Measurements from ENCODE around the gene CLEC20A. TPM values are rescaled to one million over a fixed set of nuclear protein-coding genes. Genes with fewer than 3 reads are reported as not detected.

Gene CLEC20A
- total RNA-seq, 2 donors from 2014 or later = 0.48 TPM; not detected in 1

DNA sequence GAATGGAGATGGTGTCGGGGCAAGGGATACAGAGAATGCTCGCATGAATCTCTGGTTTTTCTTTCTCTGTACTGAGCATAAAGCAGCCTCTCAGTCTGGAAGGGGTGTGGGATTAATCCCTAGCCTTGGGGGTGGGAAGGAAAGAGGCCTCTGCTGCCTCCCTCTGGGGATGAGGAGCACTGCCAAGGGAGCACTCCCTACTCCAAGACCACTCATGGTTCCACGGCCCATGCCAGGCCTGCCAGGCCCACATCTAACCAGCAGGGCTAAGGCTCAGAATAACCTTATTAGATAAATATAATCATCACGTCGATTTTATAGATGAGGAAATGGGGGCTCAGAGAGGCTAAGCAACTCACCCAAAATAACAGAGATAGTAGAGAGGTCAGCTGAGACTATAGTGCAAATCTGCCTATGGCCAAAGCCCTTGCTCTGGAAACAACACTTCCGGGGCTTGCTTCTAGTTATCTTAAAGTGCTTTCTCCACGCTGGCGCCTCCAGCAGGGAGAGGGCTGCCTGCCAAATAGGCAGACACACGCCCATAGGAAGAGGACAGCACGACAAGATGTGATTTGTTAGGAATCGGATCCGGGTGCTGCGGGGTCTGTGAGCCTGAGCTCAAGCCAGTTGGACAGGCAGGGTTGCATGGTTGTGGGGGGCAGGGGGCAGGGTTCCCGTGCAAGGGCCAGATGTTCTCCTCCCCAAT lies 16.7 kb upstream of the CLEC20A start:
- peak overlapping the region in 1 of 2 donors; percentile 45 for H3K27ac ChIP-seq
- DNase-seq (ENCODE audit: low spot score) = no peak

DNA sequence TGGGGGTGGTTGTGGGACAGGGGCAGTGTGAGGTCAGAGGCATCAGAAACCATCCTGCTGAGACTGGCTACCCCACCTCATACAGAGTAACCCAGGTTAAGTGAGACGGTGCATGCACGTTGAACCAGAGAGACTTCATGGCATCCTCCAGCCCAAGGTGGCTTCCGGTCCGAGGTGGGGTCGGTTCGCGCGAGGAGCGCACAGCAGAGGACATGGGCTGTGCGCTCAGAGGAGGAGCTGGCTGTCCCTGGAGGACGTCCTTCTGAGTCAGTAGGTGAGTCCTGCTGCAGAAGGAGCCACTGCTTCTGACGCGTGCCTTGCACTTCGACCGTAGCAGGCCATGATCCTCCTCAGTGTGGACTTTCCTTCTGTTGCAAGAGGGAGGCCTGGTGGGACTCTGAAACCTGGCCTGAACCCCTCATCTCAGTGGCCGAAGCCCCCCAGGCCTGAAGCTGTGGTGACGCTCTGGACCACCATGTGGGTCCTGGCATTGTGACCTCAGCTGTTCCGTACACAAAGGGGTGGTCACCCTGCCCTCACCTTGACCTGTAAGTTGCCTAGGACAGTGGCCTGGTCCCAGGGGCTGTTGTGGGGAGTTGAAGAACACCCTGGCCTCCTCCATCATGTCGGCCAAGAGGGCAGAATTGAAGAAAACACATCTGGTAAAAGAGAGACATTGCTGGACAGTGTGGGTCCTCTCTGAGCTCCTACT lies 16.0 kb upstream of the CLEC20A start, which contains the start of gene TEX35:
Gene TEX35, plus strand, starts transcription at position 544 of the 712 bp plus-strand sequence. Its CDS starts 80 bp downstream, at position 624.
- DNase-seq (ENCODE audit: low spot score) = no peak
- no peak within 1 kb of the TSS for H3K4me3 ChIP-seq
- peaks cover 0 to 27% of the 10 kb centered on the region in 2 donors for H3K4me1 ChIP-seq
- no peaks in the 10 kb centered on the region for H3K36me3 ChIP-seq
- no peaks in the 10 kb centered on the region for H3K27me3 ChIP-seq
- no peak for TF ChIP-seq CTCF (IDR thresholded peaks at IDR 0.05)
- H3K9me3 ChIP-seq = no peaks in the 10 kb centered on the region
- peak within 1 kb of the TSS in 1 of 2 donors; percentile 45 for H3K27ac ChIP-seq

More for the DNA sequence above, 16.7 kb upstream of the CLEC20A start:
- Histone ChIP-seq H3K4me3 (no peak overlapping the region), H3K4me1 (peaks cover 0 to 27% of the 10 kb centered on the region in 2 donors), H3K27me3 (no peaks in the 10 kb centered on the region), H3K36me3 (no peaks in the 10 kb centered on the region), H3K9me3 (no peaks in the 10 kb centered on the region)
- no peak for TF ChIP-seq CTCF (IDR thresholded peaks at IDR 0.05)

GRCh38 chr1:178510155-178510554 lies 13.4 kb upstream of the CLEC20A start:
- Histone ChIP-seq H3K36me3 (no peaks in the 10 kb centered on the region), H3K27me3 (no peaks in the 10 kb centered on the region), H3K27ac (peak overlapping the region; percentile 19 to 83), H3K4me1 (peaks cover 0 to 33% of the 10 kb centered on the region in 2 donors), H3K4me3 (no peak overlapping the region), H3K9me3 (no peaks in the 10 kb centered on the region)
- no peak for TF ChIP-seq CTCF (IDR thresholded peaks at IDR 0.05)
- no peak for DNase-seq (ENCODE audit: low spot score)

- Histone ChIP-seq H3K27me3 (no peaks in the 10 kb centered on the region), H3K27ac (peak overlapping the region; percentile 33 to 83), H3K4me3 (no peak overlapping the region), H3K4me1 (peaks cover 0 to 33% of the 10 kb centered on the region in 2 donors), H3K36me3 (no peaks in the 10 kb centered on the region), H3K9me3 (no peaks in the 10 kb centered on the region)
- no peak for DNase-seq (ENCODE audit: low spot score)
- no peak for TF ChIP-seq CTCF (IDR thresholded peaks at IDR 0.05)
These were observed 12.7 kb upstream of the CLEC20A start for GRCh38 chr1:178509414-178510007.

DNA sequence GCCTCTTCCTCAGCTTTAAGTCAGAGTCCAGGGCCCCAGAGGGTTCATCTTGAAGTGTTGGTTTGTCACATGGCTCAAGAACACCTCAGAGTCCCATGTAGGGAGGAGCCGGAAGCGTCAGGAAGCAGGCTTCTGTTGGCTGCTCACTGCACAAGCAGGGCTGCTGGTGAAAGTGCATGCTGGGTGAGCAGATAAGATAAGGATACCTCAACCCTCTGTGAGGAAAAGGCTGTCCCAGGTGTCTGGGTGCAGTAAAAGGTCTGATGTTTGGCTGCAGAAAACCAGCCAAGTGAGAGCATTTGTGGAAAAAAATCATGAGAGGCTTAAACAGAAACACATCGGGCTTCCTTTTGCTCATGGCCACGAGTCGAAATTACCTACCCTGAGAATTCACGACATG lies 9.9 kb upstream of the CLEC20A start:
- peaks cover 0 to 22% of the 10 kb centered on the region in 2 donors for H3K4me1 ChIP-seq
- H3K4me3 ChIP-seq = no peak overlapping the region
- no peaks in the 10 kb centered on the region for H3K27me3 ChIP-seq
- no peak for DNase-seq (ENCODE audit: low spot score)
- peak overlapping the region in 1 of 2 donors; percentile 27 for H3K27ac ChIP-seq
- H3K36me3 ChIP-seq = no peaks in the 10 kb centered on the region
- TF ChIP-seq CTCF (IDR thresholded peaks at IDR 0.05) = no peak
- H3K9me3 ChIP-seq = no peaks in the 10 kb centered on the region

Measured in right atrium auricular region (tissue), 2 donors.